Measurements from ENCODE around the gene GLRB.

DNA sequence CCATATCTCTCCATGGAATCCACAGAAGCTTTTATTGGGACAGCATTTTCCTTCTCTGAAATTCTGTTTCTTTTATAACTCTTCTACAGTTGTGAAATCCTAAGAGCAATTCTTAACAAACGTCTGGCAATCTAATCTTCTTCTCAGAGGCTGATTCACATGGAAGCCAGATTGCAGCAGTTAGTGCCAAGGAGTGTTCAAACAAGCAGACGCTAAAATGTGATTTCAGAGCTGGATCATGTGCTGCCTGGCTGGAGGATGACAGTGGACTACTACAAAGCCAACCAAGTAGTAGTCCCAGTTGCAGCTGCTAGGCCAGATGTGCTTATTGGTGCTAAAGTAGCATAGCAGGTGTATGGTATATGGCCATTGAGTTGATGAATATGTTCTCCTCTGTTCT is 27.7 kb upstream of the GLRB start:
- TF ChIP-seq YY1 (IDR thresholded peaks at IDR 0.05; ENCODE audit: insufficient read depth, insufficient read length): no peak
- no peak for TF ChIP-seq ZNF274 (IDR thresholded peaks at IDR 0.05; ENCODE audit: low read depth, low read length)

Measured in NT2/D1 (cell line).